ENCODE data around the gene KIF23. TPM values are rescaled to one million over a fixed set of nuclear protein-coding genes. Genes with fewer than 3 reads are reported as not detected.

The KIF23 gene
- polyA plus RNA-seq, 1 of the 3 experiments (the other 2 are of a cell fraction): 25.8 TPM

- 52% methylated on average over 2 of the region's 3 CpGs for WGBS (ENCODE audit: low lambda C conversion rate)
- H3K4me3 ChIP-seq (ENCODE audit: low read depth in 2 of 2, low read length in 1 of 2): no peak overlapping the region
- peaks cover 4 to 8% of the 10 kb centered on the region in 2 experiments; a peak in 3 of 4 replicates for H3K4me1 ChIP-seq (ENCODE audit: control insufficient read depth in 1 of 2, insufficient read depth in 2 of 2, low read depth in 1 of 2, low read length in 1 of 2)
- no peaks in the 10 kb centered on the region for H3K9me3 ChIP-seq
- CTCF ChIA-PET: interaction anchor here (1.0 to 1.5 kb wide), 2 partner anchors 14 to 349 kb away, joined by 4 to 7 read pairs; no protein-coding TSS in a partner anchor
- H3K9ac ChIP-seq: no peak overlapping the region
- no peak overlapping the region for H2AFZ ChIP-seq (ENCODE audit: low read depth)
- no peaks in the 10 kb centered on the region for H3K27me3 ChIP-seq (ENCODE audit: insufficient read depth)
- peaks cover 0 to 17% of the 10 kb centered on the region in 2 experiments for H3K36me3 ChIP-seq (replicated peaks in 1 of 2; ENCODE audit: control insufficient read depth in 1 of 2, insufficient read depth in 2 of 2, low read length in 1 of 2)
- H3K27ac ChIP-seq (ENCODE audit: low read depth in 2 of 2, low read length in 1 of 2): no peak overlapping the region
- peaks cover 85% of the 10 kb centered on the region for H3K79me2 ChIP-seq (ENCODE audit: insufficient read depth)
- TF ChIP-seq SMC3 (IDR thresholded peaks at IDR 0.05; ENCODE audit: low read depth, low read length): no peak
- TF ChIP-seq POLR2AphosphoS5 (IDR thresholded peaks at IDR 0.05; ENCODE audit: low read depth, low read length): no peak
- TF ChIP-seq GABPA (IDR thresholded peaks at IDR 0.05; ENCODE audit: low read depth): no peak
- TF ChIP-seq EP300 (IDR thresholded peaks at IDR 0.05; ENCODE audit: borderline replicate concordance in 1 of 2, low read depth in 1 of 2, low read length in 1 of 2): no peak
- TF ChIP-seq EZH2phosphoT487 (IDR thresholded peaks at IDR 0.05; ENCODE audit: borderline replicate concordance, low read depth): no peak
- TF ChIP-seq USF2 (IDR thresholded peaks at IDR 0.05; ENCODE audit: borderline replicate concordance, low read depth, low read length): no peak
- TF ChIP-seq RXRA (IDR thresholded peaks at IDR 0.05; ENCODE audit: borderline replicate concordance, low read depth): no peak
- TF ChIP-seq RFX5 (IDR thresholded peaks at IDR 0.05; ENCODE audit: low read length): no peak
- no peak for TF ChIP-seq REST (IDR thresholded peaks at IDR 0.05; ENCODE audit: low read depth, low read length)
- TF ChIP-seq, protein P1, sequence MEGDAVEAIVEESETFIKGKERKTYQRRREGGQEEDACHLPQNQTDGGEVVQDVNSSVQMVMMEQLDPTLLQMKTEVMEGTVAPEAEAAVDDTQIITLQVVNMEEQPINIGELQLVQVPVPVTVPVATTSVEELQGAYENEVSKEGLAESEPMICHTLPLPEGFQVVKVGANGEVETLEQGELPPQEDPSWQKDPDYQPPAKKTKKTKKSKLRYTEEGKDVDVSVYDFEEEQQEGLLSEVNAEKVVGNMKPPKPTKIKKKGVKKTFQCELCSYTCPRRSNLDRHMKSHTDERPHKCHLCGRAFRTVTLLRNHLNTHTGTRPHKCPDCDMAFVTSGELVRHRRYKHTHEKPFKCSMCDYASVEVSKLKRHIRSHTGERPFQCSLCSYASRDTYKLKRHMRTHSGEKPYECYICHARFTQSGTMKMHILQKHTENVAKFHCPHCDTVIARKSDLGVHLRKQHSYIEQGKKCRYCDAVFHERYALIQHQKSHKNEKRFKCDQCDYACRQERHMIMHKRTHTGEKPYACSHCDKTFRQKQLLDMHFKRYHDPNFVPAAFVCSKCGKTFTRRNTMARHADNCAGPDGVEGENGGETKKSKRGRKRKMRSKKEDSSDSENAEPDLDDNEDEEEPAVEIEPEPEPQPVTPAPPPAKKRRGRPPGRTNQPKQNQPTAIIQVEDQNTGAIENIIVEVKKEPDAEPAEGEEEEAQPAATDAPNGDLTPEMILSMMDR (IDR thresholded peaks at IDR 0.05): no peak
- no peak for TF ChIP-seq FOSL2 (IDR thresholded peaks at IDR 0.05; ENCODE audit: borderline replicate concordance, low read depth)
- no peak for TF ChIP-seq SIN3A (IDR thresholded peaks at IDR 0.05; ENCODE audit: borderline replicate concordance, low read depth, low read length)
- TF ChIP-seq RAD21 (IDR thresholded peaks at IDR 0.05; ENCODE audit: low read length): no peak
- TF ChIP-seq TAF1 (IDR thresholded peaks at IDR 0.05; ENCODE audit: borderline replicate concordance, low read depth, low read length): no peak
- TF ChIP-seq, protein P2, sequence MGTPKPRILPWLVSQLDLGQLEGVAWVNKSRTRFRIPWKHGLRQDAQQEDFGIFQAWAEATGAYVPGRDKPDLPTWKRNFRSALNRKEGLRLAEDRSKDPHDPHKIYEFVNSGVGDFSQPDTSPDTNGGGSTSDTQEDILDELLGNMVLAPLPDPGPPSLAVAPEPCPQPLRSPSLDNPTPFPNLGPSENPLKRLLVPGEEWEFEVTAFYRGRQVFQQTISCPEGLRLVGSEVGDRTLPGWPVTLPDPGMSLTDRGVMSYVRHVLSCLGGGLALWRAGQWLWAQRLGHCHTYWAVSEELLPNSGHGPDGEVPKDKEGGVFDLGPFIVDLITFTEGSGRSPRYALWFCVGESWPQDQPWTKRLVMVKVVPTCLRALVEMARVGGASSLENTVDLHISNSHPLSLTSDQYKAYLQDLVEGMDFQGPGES (IDR thresholded peaks at IDR 0.05; ENCODE audit: low read depth, low read length): no peak
- no peak for TF ChIP-seq NRF1 (IDR thresholded peaks at IDR 0.05; ENCODE audit: low read depth, low read length)
- TF ChIP-seq PBX3 (IDR thresholded peaks at IDR 0.05): no peak
- no peak for TF ChIP-seq MEF2A (IDR thresholded peaks at IDR 0.05; ENCODE audit: borderline replicate concordance, low read depth)
- no peak for TF ChIP-seq MXI1 (IDR thresholded peaks at IDR 0.05; ENCODE audit: low read depth, low read length)
- H3K9me2 ChIP-seq: no peaks in the 10 kb centered on the region
- peaks cover 11% of the 10 kb centered on the region for H3F3A ChIP-seq (replicated peaks; ENCODE audit: insufficient read depth)
- no peak for DNase-seq
- POLR2A ChIA-PET: interaction anchor here (0.7 kb wide), 1 partner anchor 72 kb away, joined by 3 read pairs; no protein-coding TSS in a partner anchor
- no peak overlapping the region for H3K4me2 ChIP-seq
- no peaks in the 10 kb centered on the region for H4K20me1 ChIP-seq (ENCODE audit: insufficient read depth)
Observed at GRCh38 chr15:69408841-69409240, 5.3 kb upstream of the KIF23 start.
